HCT116 (cell line): ENCODE data around the gene OLIG3. TPM values are rescaled to one million over a fixed set of nuclear protein-coding genes. Genes with fewer than 3 reads are reported as not detected.

Experiments
- ATAC-seq: fragments of 200-7000 bp; cut with Tn5 transposase; 2 replicates; pipeline ENCODE4 v1.9.1; 2020; ENCODE audit warnings: mild to moderate bottlenecking, moderate library complexity
- BruUV-seq: library from RNA; stranded (reverse); fragments of 400-500 nt; replicated peaks from 2 replicates; lab custom pipeline; 2021; lab: Mats Ljungman, UMichigan
- CTCF ChIA-PET: fragments of 300-600 bp; sonication (Branson Sonifier 250); formaldehyde crosslinking; loops from one replicate; lab custom pipeline; 2021; ENCODE audit warnings: antibody characterized with exemption; lab: Charles Lee
- POLR2A ChIA-PET: fragments of 300-600, 350-600 bp; sonication (Branson Sonifier 250); formaldehyde crosslinking; loops from one replicate; lab custom pipeline; 2021; ENCODE audit warnings: antibody characterized with exemption; lab: Charles Lee
- RAD21 ChIA-PET, 2 experiments: fragments of 300-600 bp; sonication (Branson Sonifier 250); formaldehyde crosslinking; loops; one replicate each; lab custom pipeline; 2023; ENCODE audit warnings: low total read pairs in 2 of 2; ENCODE audit not compliant: uncharacterized antibody in 2 of 2, unreplicated experiment in 2 of 2, low non-redundant PET in 1 of 2; lab: Charles Lee
- DNase-seq: peaks from one replicate; pipeline ENCODE4 v3.0.0-alpha.2; 2010; ENCODE audit warnings: low read depth, low spot score
- H2AFZ ChIP-seq: fragments of 200-600 bp; shearing (Covaris generic), sonication (generic); 2 replicates; pipeline ENCODE4 v1.6.1; 2017; ENCODE audit warnings: low read depth, mixed run types, mixed read lengths, antibody characterized with exemption, low read length; ENCODE audit not compliant: poor library complexity, severe bottlenecking
- H3K27ac ChIP-seq: 2 replicates; pipeline ENCODE4 v1.5.1; 2012; ENCODE audit warnings: low read depth, low read length
- H3K27me3 ChIP-seq: fragments of 200-600 bp; sonication (generic); 2 replicates; pipeline ENCODE4 v1.6.1; 2016; ENCODE audit warnings: mixed run types, low read length, mixed read lengths; ENCODE audit not compliant: insufficient read depth
- H3K36me3 ChIP-seq, 2 experiments: fragments of 200-500 bp in 1 of 2; fragments of 200-600 bp in 1 of 2; sonication (Bioruptor generic) in 1 of 2; sonication (generic) in 1 of 2; 2 replicates each; pipeline versions ENCODE4 v1.5.1 to v1.6.1; 2014 to 2016; ENCODE audit warnings: low read length in 2 of 2, inconsistent platforms in 1 of 2, mixed read lengths in 1 of 2, mixed run types in 1 of 2; ENCODE audit not compliant: insufficient read depth in 2 of 2, control insufficient read depth in 1 of 2
- H3K4me1 ChIP-seq, 2 experiments: fragments of 200-600 bp in 1 of 2; sonication (generic) in 1 of 2; 2 replicates each; pipeline versions ENCODE4 v1.5.1 to v1.6.1; 2012 to 2017; ENCODE audit warnings: low read length in 2 of 2, inconsistent platforms in 1 of 2, mild to moderate bottlenecking in 1 of 2, mixed read lengths in 1 of 2, mixed run types in 1 of 2, moderate library complexity in 1 of 2; ENCODE audit not compliant: insufficient read depth in 2 of 2, control insufficient read depth in 1 of 2
- H3K4me2 ChIP-seq: fragments of 200-600 bp; sonication (generic); 2 replicates; pipeline ENCODE4 v1.6.1; 2017; ENCODE audit warnings: mixed run types, low read length, mixed read lengths
- H3K4me3 ChIP-seq, 2 experiments: fragments of 200-600 bp in 1 of 2; sonication (generic) in 1 of 2; replicated peaks in 1 of 2; 2 replicates each; pipeline ENCODE4 v1.5.1; 2011 to 2016; ENCODE audit warnings: low read length in 2 of 2, control low read depth in 1 of 2, low read depth in 1 of 2, mild to moderate bottlenecking in 1 of 2, mixed read lengths in 1 of 2, mixed run types in 1 of 2
- H3K79me2 ChIP-seq: fragments of 200-600 bp; sonication (generic); 2 replicates; pipeline ENCODE4 v1.6.1; 2017; ENCODE audit warnings: mild to moderate bottlenecking, mixed run types, low read length, moderate library complexity, mixed read lengths; ENCODE audit not compliant: insufficient read depth
- H3K9ac ChIP-seq: fragments of 200-600 bp; sonication (generic); 2 replicates; pipeline ENCODE4 v1.6.1; 2016; ENCODE audit warnings: low read length, mixed read lengths
- H3K9me2 ChIP-seq: fragments of 200-600 bp; sonication (generic), shearing (Covaris generic); 2 replicates; pipeline ENCODE4 v1.6.1; 2017; ENCODE audit warnings: mixed run types, mild to moderate bottlenecking, moderate library complexity; ENCODE audit not compliant: insufficient read depth
- H3K9me3 ChIP-seq, 2 experiments: fragments of 200-500 bp in 1 of 2; fragments of 200-600 bp in 1 of 2; sonication (Bioruptor generic) in 1 of 2; sonication (generic) in 1 of 2; 2 replicates each; pipeline ENCODE4 v1.6.1; 2014 to 2017; ENCODE audit warnings: low read length in 2 of 2, mixed read lengths in 2 of 2, inconsistent platforms in 1 of 2, low read depth in 1 of 2, mild to moderate bottlenecking in 1 of 2, mixed run types in 1 of 2, moderate library complexity in 1 of 2; ENCODE audit not compliant: control insufficient read depth in 1 of 2, insufficient read depth in 1 of 2
- H4K20me1 ChIP-seq: fragments of 200-600 bp; sonication (generic), shearing (Covaris generic); 2 replicates; pipeline ENCODE4 v1.6.1; 2017; ENCODE audit warnings: mixed run types, mild to moderate bottlenecking, moderate library complexity; ENCODE audit not compliant: insufficient read depth
- ATF3 ChIP-seq: IDR thresholded peaks from 2 replicates; pipeline ENCODE4 v1.6.1; 2012
- CBX3 ChIP-seq: IDR thresholded peaks from 2 replicates; pipeline ENCODE4 v1.6.1; 2012; ENCODE audit warnings: low read depth
- CTCF ChIP-seq, 3 experiments: fragments of 200-600 bp in 1 of 3; sonication (generic) in 1 of 3; IDR thresholded peaks in 2 of 3; conservative IDR thresholded peaks in 1 of 3; 2 replicates each; pipeline ENCODE4 v1.5.1; 2012 to 2017; ENCODE audit warnings: low read depth in 2 of 3, low read length in 2 of 3, antibody characterized with exemption in 1 of 3, borderline replicate concordance in 1 of 3, control low read depth in 1 of 3, mild to moderate bottlenecking in 1 of 3, mixed read lengths in 1 of 3, mixed run types in 1 of 3, moderate library complexity in 1 of 3; ENCODE audit not compliant: insufficient read depth in 1 of 3
- ELF1 ChIP-seq: IDR thresholded peaks from 2 replicates; pipeline ENCODE4 v1.6.1; 2012; ENCODE audit warnings: low read depth, borderline replicate concordance
- EZH2 ChIP-seq: fragments of 200-600 bp; sonication (generic); IDR thresholded peaks from 2 replicates; pipeline ENCODE4 v1.6.1; 2017; ENCODE audit warnings: antibody characterized with exemption, mixed run types
- FOSL1 ChIP-seq: IDR thresholded peaks from 2 replicates; pipeline ENCODE4 v1.6.1; 2012; ENCODE audit warnings: low read depth
- POLR2A ChIP-seq: IDR thresholded peaks from 2 replicates; pipeline ENCODE4 v1.7.0; 2011; ENCODE audit warnings: borderline replicate concordance; ENCODE audit not compliant: insufficient read depth, insufficient read length; ENCODE audit errors: extremely low read depth
- RAD21 ChIP-seq: IDR thresholded peaks from 2 replicates; pipeline ENCODE4 v1.6.1; 2012; ENCODE audit warnings: low read depth, mild to moderate bottlenecking
- TCF7L2 ChIP-seq: IDR thresholded peaks from 2 replicates; pipeline ENCODE4 v1.7.0; 2011; ENCODE audit warnings: borderline replicate concordance, inconsistent platforms; ENCODE audit not compliant: insufficient read depth, insufficient read length; ENCODE audit errors: extremely low read depth
- ZBTB33 ChIP-seq: IDR thresholded peaks from 2 replicates; pipeline ENCODE4 v1.6.1; 2011; ENCODE audit warnings: mild to moderate bottlenecking, low read length, moderate library complexity; ENCODE audit not compliant: insufficient replicate concordance; ENCODE audit errors: extremely low read depth
- ZFX ChIP-seq: fragments of 450-650 bp; IDR thresholded peaks from 2 replicates; pipeline ENCODE4 v1.6.1; 2017
- ZNF274 ChIP-seq: fragments of 200-500 bp; sonication (Bioruptor generic); IDR thresholded peaks from 2 replicates; pipeline ENCODE4 v1.6.1; 2014; ENCODE audit warnings: mild to moderate bottlenecking, low read depth, low read length, inconsistent platforms
- intact Hi-C: fragments of 100-400 bp; cut with micrococcal nuclease; formaldehyde crosslinking; loops from 2 replicates; pipeline ENCODE4 v1.10.0; 2022
- total RNA-seq: library from RNA; stranded (reverse); gene quantifications from one replicate; pipeline ENCODE4 v1.2.1, GENCODE V29; 2021; ENCODE audit not compliant: unreplicated experiment
- TF ChIP-seq, protein P1 (sequence below): IDR thresholded peaks from 2 replicates; pipeline ENCODE4 v1.6.1; 2012

OLIG3 gene
- total RNA-seq, 1 experiment from 2014 or later: not detected

DNA sequence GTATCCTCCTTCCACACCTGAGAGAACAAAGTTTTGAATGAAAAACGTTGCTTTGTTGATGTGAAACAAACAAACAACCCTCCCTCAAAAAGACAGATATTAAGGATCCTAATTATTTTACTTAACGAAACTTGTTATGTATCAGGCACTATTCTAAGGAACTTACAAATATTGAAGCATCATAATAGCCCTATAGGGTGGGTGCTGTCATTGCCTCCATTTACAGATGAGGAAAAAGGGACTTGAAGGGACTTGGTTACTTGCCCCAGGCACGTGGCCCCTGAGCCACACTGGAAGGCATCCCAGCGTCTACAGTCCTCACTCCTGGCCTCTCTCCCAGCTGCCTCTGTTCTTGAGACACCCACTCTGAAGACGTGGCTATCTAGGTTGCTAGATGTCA is 20.2 kb upstream of the OLIG3 start:
- BruUV-seq: no TSS peak
- POLR2A ChIA-PET: no interaction called here
- no peaks in the 10 kb centered on the region for H3K9me3 ChIP-seq
- no peaks in the 10 kb centered on the region for H3K4me1 ChIP-seq
- no peaks in the 10 kb centered on the region for H4K20me1 ChIP-seq
- H3K27ac ChIP-seq: no peak overlapping the region
- no peak overlapping the region for H3K4me2 ChIP-seq
- RAD21 ChIA-PET: no interaction called here
- TF ChIP-seq POLR2A (no peak), ELF1 (no peak), RAD21 (no peak), ATF3 (no peak), FOSL1 (no peak)
- TF ChIP-seq, protein P1, sequence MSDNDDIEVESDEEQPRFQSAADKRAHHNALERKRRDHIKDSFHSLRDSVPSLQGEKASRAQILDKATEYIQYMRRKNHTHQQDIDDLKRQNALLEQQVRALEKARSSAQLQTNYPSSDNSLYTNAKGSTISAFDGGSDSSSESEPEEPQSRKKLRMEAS: no peak
- DNase-seq: no peak
- intact Hi-C loops: no loop called here
- no peaks in the 10 kb centered on the region for H3K9me2 ChIP-seq
- H2AFZ ChIP-seq: no peak overlapping the region
- no peaks in the 10 kb centered on the region for H3K36me3 ChIP-seq
- ATAC-seq: no peak
- CTCF ChIA-PET: no interaction called here
- H3K79me2 ChIP-seq: no peaks in the 10 kb centered on the region
- H3K9ac ChIP-seq: no peak overlapping the region
- no peak overlapping the region for H3K4me3 ChIP-seq
- 0 out of 2 replicates have a peak, but pooled peaks cover 6% of the 10 kb centered on the region for H3K27me3 ChIP-seq

DNA sequence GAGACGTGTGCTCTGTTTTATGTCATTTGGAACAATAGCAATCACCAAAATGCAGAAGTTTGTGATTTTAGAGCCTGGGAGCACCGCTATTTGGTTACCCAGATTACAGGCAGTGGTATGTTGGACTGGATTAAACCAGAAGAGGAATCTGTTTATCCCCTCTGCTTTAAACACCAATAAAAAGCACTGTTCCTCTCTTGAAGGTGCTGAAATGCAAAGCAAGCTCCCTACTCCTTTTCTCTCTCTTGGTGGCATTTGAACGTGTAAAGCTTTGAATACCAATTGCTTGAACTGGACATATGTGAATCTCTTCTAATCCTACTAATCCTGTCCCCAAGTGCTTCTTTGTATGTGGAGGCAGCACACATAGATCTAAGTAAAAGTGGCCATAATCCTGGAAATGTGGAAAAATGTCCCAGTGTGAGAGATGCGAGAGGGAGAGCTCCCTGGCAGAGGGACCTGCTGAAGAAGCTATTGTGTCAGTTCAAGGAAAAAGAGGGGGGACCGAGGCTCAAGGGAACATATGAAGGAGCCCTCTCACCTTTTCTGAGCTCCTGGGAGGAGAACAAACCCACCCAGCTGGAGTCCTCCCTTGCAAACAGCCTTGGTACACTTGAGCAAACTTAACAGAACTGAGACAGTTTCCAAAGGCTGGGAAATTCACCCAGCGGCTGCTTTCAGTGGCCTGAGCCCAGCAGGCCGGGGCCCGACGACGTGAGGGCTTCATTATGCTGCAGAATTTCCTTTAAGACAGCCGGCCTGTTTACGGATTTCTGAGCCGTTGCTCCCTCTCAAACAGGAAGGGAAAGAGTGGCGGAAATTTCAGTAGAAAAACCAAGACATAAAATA is 18.8 kb upstream of the OLIG3 start:
- DNase-seq: no peak
- POLR2A ChIA-PET: no interaction called here
- 0 out of 2 replicates have a peak, but pooled peaks cover 6% of the 10 kb centered on the region for H3K27me3 ChIP-seq
- H3K36me3 ChIP-seq: no peaks in the 10 kb centered on the region
- ATAC-seq: no peak
- no peaks in the 10 kb centered on the region for H3K4me1 ChIP-seq
- RAD21 ChIA-PET: no interaction called here
- no peaks in the 10 kb centered on the region for H4K20me1 ChIP-seq
- TF ChIP-seq ZNF274: no peak
- no peak for TF ChIP-seq FOSL1
- TF ChIP-seq ATF3: no peak
- no peak for TF ChIP-seq EZH2
- TF ChIP-seq ZBTB33: no peak
- no peak for TF ChIP-seq ELF1
- no peak for TF ChIP-seq ZFX
- TF ChIP-seq TCF7L2: no peak
- TF ChIP-seq CBX3: no peak
- no peak for TF ChIP-seq CTCF (IDR thresholded peaks at IDR 0.05 in 2 of 3, conservative IDR thresholded peaks at IDR 0.05 in 1 of 3; ENCODE audit: borderline replicate concordance in 1 of 3, insufficient read depth in 1 of 3, low read depth in 2 of 3, low read length in 2 of 3)
- no peak overlapping the region for H2AFZ ChIP-seq
- H3K9me2 ChIP-seq: no peaks in the 10 kb centered on the region
- no peaks in the 10 kb centered on the region for H3K9me3 ChIP-seq
- no TSS peak for BruUV-seq
- no peak overlapping the region for H3K4me2 ChIP-seq
- no peak overlapping the region for H3K27ac ChIP-seq
- H3K4me3 ChIP-seq: no peak overlapping the region
- no peak overlapping the region for H3K9ac ChIP-seq
- intact Hi-C loops: no loop called here
- no peaks in the 10 kb centered on the region for H3K79me2 ChIP-seq
- CTCF ChIA-PET: no interaction called here
